Smooth muscle cell (in vitro differentiated cells): Measurements from ENCODE around the gene FBXL7. TPM values are rescaled to one million over a fixed set of nuclear protein-coding genes. Genes with fewer than 3 reads are reported as not detected.

ENCODE experiments used
- DNase-seq: peaks from one replicate; lab custom pipeline; 2025; ENCODE audit not compliant: unreplicated experiment; lab: John Stamatoyannopoulos, UW
- H2AFZ ChIP-seq: fragments of 200-600 bp; sonication (generic); 2 replicates; pipeline ENCODE4 v1.6.0; 2016; ENCODE audit warnings: antibody characterized with exemption, low read depth, mild to moderate bottlenecking
- H3F3A ChIP-seq: fragments of 200-600 bp; sonication (generic); 2 replicates; pipeline ENCODE4 v1.6.0; 2017; ENCODE audit warnings: antibody characterized with exemption, low read depth
- H3K27ac ChIP-seq: fragments of 200-600 bp; sonication (generic); 2 replicates; pipeline ENCODE4 v1.5.1; 2016; ENCODE audit warnings: low read depth, mild to moderate bottlenecking
- H3K27me3 ChIP-seq: fragments of 200-600 bp; sonication (generic); 2 replicates; pipeline ENCODE4 v1.6.1; 2016; ENCODE audit warnings: low read depth, mild to moderate bottlenecking
- H3K36me3 ChIP-seq: fragments of 200-600 bp; sonication (generic); 2 replicates; pipeline ENCODE4 v1.5.1; 2016; ENCODE audit warnings: low read depth
- H3K4me1 ChIP-seq: fragments of 200-600 bp; sonication (generic); 2 replicates; pipeline ENCODE4 v1.5.1; 2016; ENCODE audit warnings: low read depth
- H3K4me2 ChIP-seq: fragments of 200-600 bp; sonication (generic); 2 replicates; pipeline ENCODE4 v1.6.0; 2016; ENCODE audit warnings: mild to moderate bottlenecking
- H3K4me3 ChIP-seq: fragments of 200-600 bp; sonication (generic); 2 replicates; pipeline ENCODE4 v1.5.1; 2016; ENCODE audit warnings: mild to moderate bottlenecking
- H3K79me2 ChIP-seq: fragments of 200-600 bp; sonication (generic); 2 replicates; pipeline ENCODE4 v1.6.0; 2016; ENCODE audit warnings: low read depth, mild to moderate bottlenecking
- H3K9ac ChIP-seq: fragments of 200-600 bp; sonication (generic); 2 replicates; pipeline ENCODE4 v1.6.0; 2016; ENCODE audit warnings: low read depth
- H3K9me3 ChIP-seq: fragments of 200-600 bp; sonication (generic); replicated peaks from 2 replicates; pipeline ENCODE4 v1.5.1; 2016; ENCODE audit warnings: low read depth
- H4K20me1 ChIP-seq: fragments of 200-600 bp; sonication (generic); 2 replicates; pipeline ENCODE4 v1.6.0; 2016; ENCODE audit warnings: low read depth
- WGBS: methylation state at CpG from one replicate; pipeline ENCODE4 v1.1.7; 2016; ENCODE audit warnings: low lambda C conversion rate; 5-methylcytosine and 5-hydroxymethylcytosine counted together
- polyA plus RNA-seq: library from polyadenylated mRNA; unstranded; fragments of >200 nt; fragmentation: Nextera tagmentation; extraction: Ambion mirVana; gene quantifications from 2 replicates; pipeline ENCODE4 v1.2.1, GENCODE V29; 2016
- total RNA-seq: library from RNA; depleted of rRNA; stranded (reverse); fragments of >200 nt; gene quantifications from 2 replicates; pipeline ENCODE4 v1.2.3, GENCODE V29; 2014
- TF ChIP-seq, protein P1 (sequence below): fragments of 200-600 bp; sonication (generic); IDR thresholded peaks from 2 replicates; pipeline ENCODE4 v1.5.1; 2017; ENCODE audit warnings: borderline replicate concordance, mild to moderate bottlenecking, antibody characterized with exemption; ENCODE audit not compliant: insufficient read depth, poor library complexity, severe bottlenecking

Gene FBXL7
- total and polyA plus RNA-seq, 2 experiments from 2014 or later, result 20.2 to 21.0 TPM

DNA sequence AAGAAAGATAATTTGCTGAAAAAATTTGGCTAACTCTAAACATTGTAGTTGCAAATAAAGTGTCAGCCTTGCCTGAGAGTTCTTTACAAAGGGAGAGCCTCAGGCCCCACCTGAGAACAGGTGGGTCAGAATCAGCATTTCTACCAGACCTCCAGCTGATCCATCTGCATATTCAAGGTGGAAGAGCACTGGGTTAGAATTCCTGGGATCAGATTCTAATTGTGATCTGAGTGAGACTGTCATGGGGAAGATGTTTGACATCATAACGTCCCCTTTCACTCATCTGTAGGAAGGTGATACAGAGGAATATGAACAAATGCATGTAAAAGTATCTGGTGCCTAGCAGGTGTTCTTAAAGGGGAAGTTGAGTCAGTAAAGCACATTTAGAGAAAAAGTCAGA is 54.6 kb downstream of the FBXL7 start:
- Histone ChIP-seq H3K27me3 (no peaks in the 10 kb centered on the region), H3K79me2 (peaks cover 13% of the 10 kb centered on the region), H2AFZ (no peak overlapping the region), H4K20me1 (peaks cover 75% of the 10 kb centered on the region), H3K36me3 (no peaks in the 10 kb centered on the region), H3K4me2 (no peak overlapping the region), H3K9ac (no peak overlapping the region), H3F3A (no peaks in the 10 kb centered on the region), H3K27ac (no peak overlapping the region), H3K9me3 (no peaks in the 10 kb centered on the region), H3K4me1 (no peaks in the 10 kb centered on the region), H3K4me3 (no peak overlapping the region)
- WGBS, result 57% methylated on average over 1 of the region's 1 CpG
- DNase-seq, result no peak
- TF ChIP-seq, protein P1, sequence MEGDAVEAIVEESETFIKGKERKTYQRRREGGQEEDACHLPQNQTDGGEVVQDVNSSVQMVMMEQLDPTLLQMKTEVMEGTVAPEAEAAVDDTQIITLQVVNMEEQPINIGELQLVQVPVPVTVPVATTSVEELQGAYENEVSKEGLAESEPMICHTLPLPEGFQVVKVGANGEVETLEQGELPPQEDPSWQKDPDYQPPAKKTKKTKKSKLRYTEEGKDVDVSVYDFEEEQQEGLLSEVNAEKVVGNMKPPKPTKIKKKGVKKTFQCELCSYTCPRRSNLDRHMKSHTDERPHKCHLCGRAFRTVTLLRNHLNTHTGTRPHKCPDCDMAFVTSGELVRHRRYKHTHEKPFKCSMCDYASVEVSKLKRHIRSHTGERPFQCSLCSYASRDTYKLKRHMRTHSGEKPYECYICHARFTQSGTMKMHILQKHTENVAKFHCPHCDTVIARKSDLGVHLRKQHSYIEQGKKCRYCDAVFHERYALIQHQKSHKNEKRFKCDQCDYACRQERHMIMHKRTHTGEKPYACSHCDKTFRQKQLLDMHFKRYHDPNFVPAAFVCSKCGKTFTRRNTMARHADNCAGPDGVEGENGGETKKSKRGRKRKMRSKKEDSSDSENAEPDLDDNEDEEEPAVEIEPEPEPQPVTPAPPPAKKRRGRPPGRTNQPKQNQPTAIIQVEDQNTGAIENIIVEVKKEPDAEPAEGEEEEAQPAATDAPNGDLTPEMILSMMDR, result no peak

DNA sequence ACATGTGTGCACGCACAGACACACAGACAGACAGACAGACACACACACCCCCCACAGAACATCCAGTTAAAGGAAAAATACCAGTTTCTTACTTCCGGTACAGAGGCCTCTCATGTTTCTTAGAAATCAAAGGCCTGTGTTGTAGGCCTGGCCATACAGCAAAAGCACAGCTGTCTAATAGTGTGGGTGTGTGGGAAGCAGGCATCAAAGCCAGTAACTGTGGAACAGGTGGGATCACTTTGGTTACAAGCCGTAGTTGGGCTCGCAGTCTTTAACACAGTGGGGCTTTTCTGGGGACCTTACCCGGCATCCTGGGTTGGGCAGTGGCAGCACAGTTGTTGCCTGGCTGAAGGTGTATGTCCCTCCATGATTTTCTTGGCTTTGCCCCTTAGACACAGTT is 55.2 kb downstream of the FBXL7 start:
- no peaks in the 10 kb centered on the region for H3K9me3 ChIP-seq
- 89% methylated on average over 5 of the region's 5 CpGs for WGBS

DNA sequence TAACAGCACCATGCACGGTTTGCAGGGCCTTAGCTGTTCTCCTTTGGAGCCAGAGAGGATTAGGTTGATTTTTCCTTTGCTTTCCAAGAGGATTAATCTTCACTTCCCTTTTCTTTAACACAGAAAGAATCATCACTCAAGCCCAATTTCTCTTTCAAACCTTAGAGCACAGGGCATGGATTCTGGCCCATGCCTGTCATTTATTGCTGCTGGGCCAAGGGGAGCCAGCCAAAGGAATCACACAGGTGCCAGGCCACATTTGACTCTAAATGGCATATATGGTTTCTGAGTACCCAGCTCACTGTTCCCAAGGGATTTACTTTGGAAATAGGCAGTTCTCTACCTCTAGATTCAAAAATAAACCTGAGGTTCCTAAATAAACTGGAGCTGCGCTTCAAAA is 58.3 kb downstream of the FBXL7 start:
- Histone ChIP-seq H3K36me3 (peaks cover 13% of the 10 kb centered on the region), H4K20me1 (peaks cover 66% of the 10 kb centered on the region), H3F3A (no peaks in the 10 kb centered on the region), H3K9ac (no peak overlapping the region), H3K79me2 (no peaks in the 10 kb centered on the region), H3K27me3 (no peaks in the 10 kb centered on the region), H3K4me2 (no peak overlapping the region), H3K9me3 (no peaks in the 10 kb centered on the region), H3K27ac (no peak overlapping the region), H3K4me3 (no peak overlapping the region), H2AFZ (no peak overlapping the region), H3K4me1 (no peaks in the 10 kb centered on the region)
- DNase-seq, result no peak
- 80% methylated on average over 2 of the region's 2 CpGs for WGBS
- TF ChIP-seq, protein P1, result no peak

More for the DNA sequence above, 55.2 kb downstream of the FBXL7 start:
- Histone ChIP-seq H3K36me3 (no peaks in the 10 kb centered on the region), H3K4me3 (no peak overlapping the region), H3F3A (no peaks in the 10 kb centered on the region), H3K4me1 (no peaks in the 10 kb centered on the region), H3K79me2 (peaks cover 7% of the 10 kb centered on the region), H3K9ac (no peak overlapping the region), H3K27ac (no peak overlapping the region), H2AFZ (no peak overlapping the region), H4K20me1 (peaks cover 72% of the 10 kb centered on the region), H3K27me3 (no peaks in the 10 kb centered on the region), H3K4me2 (no peak overlapping the region)
- TF ChIP-seq, protein P1, result no peak
- DNase-seq, result no peak

DNA sequence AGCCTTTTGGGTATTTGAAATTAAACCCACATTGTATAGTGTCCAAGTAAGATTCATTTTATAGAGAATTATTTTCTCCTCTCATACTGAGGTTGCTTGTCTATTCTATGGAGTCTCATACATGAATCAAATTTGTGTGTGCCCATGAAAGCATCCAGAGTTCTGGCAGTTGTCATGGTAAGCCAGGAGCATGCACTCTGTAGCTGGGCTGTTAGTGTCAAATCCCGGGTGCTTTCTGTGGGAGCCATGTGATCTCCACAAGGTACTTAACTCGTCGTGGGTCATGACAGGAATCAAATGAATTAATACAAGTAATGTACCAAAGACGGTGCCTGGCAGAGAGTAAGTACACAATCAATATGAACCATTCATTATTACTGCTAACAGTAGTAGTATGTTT is 58.7 kb downstream of the FBXL7 start:
- H2AFZ ChIP-seq, result no peak overlapping the region
- peaks cover 13% of the 10 kb centered on the region for H3K36me3 ChIP-seq
- DNase-seq, result no peak
- no peaks in the 10 kb centered on the region for H3K4me1 ChIP-seq
- H3F3A ChIP-seq, result no peaks in the 10 kb centered on the region
- H3K27me3 ChIP-seq, result no peaks in the 10 kb centered on the region
- H3K9me3 ChIP-seq, result no peaks in the 10 kb centered on the region
- TF ChIP-seq, protein P1, result no peak
- peaks cover 1% of the 10 kb centered on the region for H3K79me2 ChIP-seq
- no peak overlapping the region for H3K27ac ChIP-seq
- peaks cover 69% of the 10 kb centered on the region for H4K20me1 ChIP-seq
- whole genome bisulfite sequencing, result 88% methylated on average over 4 of the region's 4 CpGs
- no peak overlapping the region for H3K4me3 ChIP-seq
- H3K9ac ChIP-seq, result no peak overlapping the region
- no peak overlapping the region for H3K4me2 ChIP-seq
